Naive thymus-derived CD4-positive, alpha-beta T cell (primary cell): ENCODE data around the gene SMURF1. TPM values are rescaled to one million over a fixed set of nuclear protein-coding genes. Genes with fewer than 3 reads are reported as not detected.

Experiments used
- ATAC-seq: fragments of 150-1000 bp; cut with Tn5 transposase; 2 replicates; pipeline ENCODE4 v1.10.0; 2021; ENCODE audit warnings: mild to moderate bottlenecking, moderate library complexity
- CTCF ChIA-PET: fragments of 350-600 bp; sonication (Branson Sonifier 250); formaldehyde crosslinking; loops from one replicate; lab custom pipeline; 2021; ENCODE audit warnings: antibody characterized with exemption; lab: Charles Lee
- POLR2A ChIA-PET: fragments of 350-600 bp; sonication (Branson Sonifier 250); formaldehyde crosslinking; loops from one replicate; lab custom pipeline; 2021; ENCODE audit warnings: antibody characterized with exemption, inconsistent platforms; lab: Charles Lee
- DNase-seq, 9 donors: peaks; one replicate each; pipeline versions ENCODE4 v3.0.0 to v3.0.0-alpha.2; 2020 to 2022; ENCODE audit warnings: mixed read lengths in 1 of 9
- H3K27ac ChIP-seq: one replicate; pipeline ENCODE4 v1.7.0; 2013; ENCODE audit warnings: mild to moderate bottlenecking, low read depth, low read length, moderate library complexity
- H3K27me3 ChIP-seq, 2 donors: one replicate each; pipeline ENCODE4 v1.7.0; 2013; ENCODE audit warnings: low read length in 2 of 2, mild to moderate bottlenecking in 2 of 2, moderate library complexity in 2 of 2; ENCODE audit not compliant: control insufficient read depth in 2 of 2, insufficient read depth in 2 of 2
- H3K36me3 ChIP-seq, 3 experiments: 1 replicate in 2 of 3; 2 replicates in 1 of 3; pipeline ENCODE4 v1.7.0; 2013; ENCODE audit warnings: low read length in 3 of 3, mild to moderate bottlenecking in 3 of 3, moderate library complexity in 1 of 3; ENCODE audit not compliant: insufficient read depth in 3 of 3, control insufficient read depth in 2 of 3
- H3K4me1 ChIP-seq, 2 donors: one replicate each; pipeline ENCODE4 v1.7.0; 2013; ENCODE audit warnings: low read length in 2 of 2, mild to moderate bottlenecking in 2 of 2, moderate library complexity in 1 of 2; ENCODE audit not compliant: control insufficient read depth in 2 of 2, insufficient read depth in 2 of 2
- H3K4me3 ChIP-seq: 2 replicates; pipeline ENCODE4 v1.7.0; 2013; ENCODE audit warnings: mild to moderate bottlenecking, low read length
- H3K9me3 ChIP-seq, 3 experiments: 1 replicate in 2 of 3; 2 replicates in 1 of 3; pipeline ENCODE4 v1.7.0; 2013; ENCODE audit warnings: low read length in 3 of 3; ENCODE audit not compliant: control insufficient read depth in 2 of 3
- H3K27ac Mint-ChIP-seq, 9 donors: one replicate each; pipeline ENCODE4 v1.8.0; 2020 to 2022; ENCODE audit warnings: mixed read lengths in 9 of 9, mild to moderate bottlenecking in 8 of 9, moderate library complexity in 5 of 9, inconsistent platforms in 2 of 9
- H3K27me3 Mint-ChIP-seq, 5 donors: one replicate each; pipeline ENCODE4 v1.8.0; 2021 to 2022; ENCODE audit warnings: mixed read lengths in 5 of 5, mild to moderate bottlenecking in 1 of 5
- H3K36me3 Mint-ChIP-seq, 5 donors: one replicate each; pipeline ENCODE4 v1.8.0; 2020 to 2022; ENCODE audit warnings: mixed read lengths in 5 of 5, mild to moderate bottlenecking in 3 of 5, inconsistent platforms in 1 of 5
- H3K4me1 Mint-ChIP-seq, 7 donors: one replicate each; pipeline ENCODE4 v1.8.0; 2020 to 2022; ENCODE audit warnings: mixed read lengths in 7 of 7, mild to moderate bottlenecking in 3 of 7, inconsistent platforms in 1 of 7
- H3K4me3 Mint-ChIP-seq, 10 donors: one replicate each; pipeline ENCODE4 v1.8.0; 2020 to 2022; ENCODE audit warnings: mild to moderate bottlenecking in 10 of 10, mixed read lengths in 10 of 10, moderate library complexity in 6 of 10, inconsistent platforms in 2 of 10
- H3K9me3 Mint-ChIP-seq, 11 donors: one replicate each; pipeline ENCODE4 v1.8.0; 2020 to 2022; ENCODE audit warnings: mixed read lengths in 11 of 11, mild to moderate bottlenecking in 4 of 11, inconsistent platforms in 1 of 11, moderate library complexity in 1 of 11
- intact Hi-C, 2 donors: fragments of 100-400 bp; cut with micrococcal nuclease; formaldehyde crosslinking; loops; one replicate each; pipeline ENCODE4 v1.15.1; 2023
- polyA plus RNA-seq, 2 donors: library from polyadenylated mRNA; unstranded; fragments of 300-500 nt; fragmentation: Illumina TruSeq; gene quantifications; one replicate each; pipeline ENCODE4 v1.2.3, GENCODE V29; 2021
- total RNA-seq, 6 experiments: library from RNA in 5 of 6; stranded (reverse) in 5 of 6; gene quantifications; 1 replicate in 5 of 6; 2 replicates in 1 of 6; pipeline ENCODE4 v1.2.3 and lab custom pipeline; 2021 to 2026

Gene SMURF1
- total and polyA plus RNA-seq, 7 experiments from 2014 or later: 1.3 to 26.4 (median 20.4) TPM

DNA sequence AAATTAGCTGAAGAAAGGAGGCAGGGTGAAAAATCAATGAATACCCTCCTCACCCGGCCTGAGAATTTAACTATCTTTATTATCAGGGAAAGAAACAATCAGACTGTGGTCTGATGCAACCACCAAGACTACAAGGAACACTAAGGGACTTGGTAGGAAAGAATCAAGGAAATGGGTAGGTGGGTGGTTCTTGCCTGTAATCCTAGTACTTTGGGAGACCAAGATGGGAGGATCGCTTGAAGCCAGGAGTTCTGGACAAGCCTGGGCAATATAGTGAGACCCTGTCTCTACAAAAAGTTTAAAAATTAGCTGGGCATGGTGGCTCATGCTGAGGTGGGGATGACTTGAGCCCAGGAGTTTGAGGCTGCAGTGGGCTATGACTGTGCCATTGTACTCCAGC is 12.6 kb downstream of the SMURF1 start:
- no peaks in the 10 kb centered on the region for H3K9me3 ChIP-seq
- peaks cover 0 to 4% of the 10 kb centered on the region in 2 donors for H3K4me1 ChIP-seq
- Mint-ChIP-seq H3K4me3 (peak overlapping the region in 1 of 10 donors; percentile 23), H3K27me3 (no peaks in the 10 kb centered on the region), H3K9me3 (peaks cover 0 to 1% (median 0%) of the 10 kb centered on the region in 11 donors), H3K4me1 (peaks cover 23 to 87% (median 60%) of the 10 kb centered on the region in 7 donors), H3K36me3 (peaks cover 0 to 6% (median 0%) of the 10 kb centered on the region in 5 donors), H3K27ac (peak overlapping the region in 2 of 9 donors; percentile 3)
- H3K27me3 ChIP-seq: no peaks in the 10 kb centered on the region
- no peaks in the 10 kb centered on the region for H3K36me3 ChIP-seq
- H3K27ac ChIP-seq: no peak overlapping the region
- no peak for ATAC-seq
- CTCF ChIA-PET: no interaction called here
- intact Hi-C loops: no loop called here
- POLR2A ChIA-PET: interaction anchor here (1.3 kb wide), 1 partner anchor 13 kb away, joined by 4 read pairs; the partner anchor contains the start of gene SMURF1
- H3K4me3 ChIP-seq: no peak overlapping the region
- DNase-seq: no peak

GRCh38 chr7:99129536-99129935 is 14.4 kb downstream of the SMURF1 start:
- Mint-ChIP-seq H3K9me3 (peaks cover 0 to 1% (median 0%) of the 10 kb centered on the region in 11 donors), H3K27me3 (no peaks in the 10 kb centered on the region), H3K27ac (no peak overlapping the region), H3K4me3 (no peak overlapping the region), H3K36me3 (peaks cover 0 to 6% (median 2%) of the 10 kb centered on the region in 5 donors), H3K4me1 (peaks cover 26 to 85% (median 57%) of the 10 kb centered on the region in 7 donors)
- H3K27ac ChIP-seq: no peak overlapping the region
- H3K27me3 ChIP-seq: no peaks in the 10 kb centered on the region
- ChIA-PET POLR2A (interaction anchor here (0.8 kb wide), 1 partner anchor 186 kb away, joined by 3 read pairs; no protein-coding TSS in a partner anchor), CTCF (no interaction called here)
- intact Hi-C loops: no loop called here
- DNase-seq (no peak), ATAC-seq (no peak)
- H3K9me3 ChIP-seq: no peaks in the 10 kb centered on the region
- H3K4me1 ChIP-seq: peaks cover 0 to 8% of the 10 kb centered on the region in 2 donors
- no peak overlapping the region for H3K4me3 ChIP-seq
- H3K36me3 ChIP-seq: no peaks in the 10 kb centered on the region

GRCh38 chr7:99129001-99129400 is 14.9 kb downstream of the SMURF1 start:
- Histone ChIP-seq H3K27ac (no peak overlapping the region), H3K36me3 (no peaks in the 10 kb centered on the region), H3K4me3 (no peak overlapping the region), H3K9me3 (no peaks in the 10 kb centered on the region), H3K27me3 (no peaks in the 10 kb centered on the region), H3K4me1 (peaks cover 0 to 13% of the 10 kb centered on the region in 2 donors)
- peaks cover 28 to 85% (median 57%) of the 10 kb centered on the region in 7 donors for H3K4me1 Mint-ChIP-seq
- ChIA-PET POLR2A (no interaction called here), CTCF (no interaction called here)
- H3K4me3 Mint-ChIP-seq: no peak overlapping the region
- intact Hi-C loops: no loop called here
- no peaks in the 10 kb centered on the region for H3K27me3 Mint-ChIP-seq
- ATAC-seq (no peak), DNase-seq (no peak)
- H3K27ac Mint-ChIP-seq: no peak overlapping the region
- H3K36me3 Mint-ChIP-seq: peaks cover 0 to 6% (median 2%) of the 10 kb centered on the region in 5 donors
- H3K9me3 Mint-ChIP-seq: peaks cover 0 to 1% (median 0%) of the 10 kb centered on the region in 11 donors

DNA sequence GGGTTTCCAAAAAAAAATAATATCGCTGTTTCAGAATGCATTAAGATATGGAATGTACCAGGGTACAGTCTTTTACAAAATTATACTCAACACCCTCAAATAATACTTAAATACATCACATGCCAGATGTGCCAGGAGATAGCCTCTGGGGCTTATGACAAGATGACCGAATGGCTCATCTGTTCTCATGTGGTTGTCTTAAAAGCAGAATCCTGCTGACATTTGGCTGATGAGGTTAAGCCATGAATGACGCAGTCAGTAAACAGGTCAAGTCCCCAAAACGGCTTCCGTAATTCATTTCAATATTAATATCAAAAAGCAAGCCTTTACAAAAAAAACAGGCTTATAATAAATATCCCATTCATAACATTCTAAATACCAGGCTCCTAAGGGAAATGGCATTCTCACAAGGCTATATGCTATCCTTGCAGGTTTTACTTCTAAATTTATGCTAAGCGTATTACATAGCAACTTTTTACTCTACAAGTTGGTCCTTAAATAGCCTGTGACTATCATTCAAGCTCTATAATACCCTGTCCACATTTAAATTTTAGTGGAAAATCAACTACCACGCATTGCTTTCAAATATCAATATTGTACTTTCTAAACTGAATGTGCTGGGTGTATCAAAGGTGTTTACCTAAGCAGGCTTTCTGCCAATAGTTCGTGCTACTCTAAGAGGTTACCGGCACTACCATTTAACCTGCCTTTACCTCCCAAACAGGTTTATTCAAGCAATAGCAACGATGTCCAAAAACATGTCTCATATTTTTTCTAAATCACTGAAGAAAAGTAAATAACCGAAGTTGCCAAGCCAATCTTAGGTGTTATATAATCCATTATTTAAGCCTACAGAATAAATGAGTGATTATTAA is 15.6 kb downstream of the SMURF1 start:
- no peaks in the 10 kb centered on the region for H3K27me3 ChIP-seq

GRCh38 chr7:99127636-99128035 is 16.3 kb downstream of the SMURF1 start:
- no peaks in the 10 kb centered on the region for H3K27me3 Mint-ChIP-seq
- DNase-seq: no peak
- H3K36me3 Mint-ChIP-seq: peaks cover 0 to 6% (median 0%) of the 10 kb centered on the region in 5 donors
- no peaks in the 10 kb centered on the region for H3K27me3 ChIP-seq
- peaks cover 0 to 1% (median 0%) of the 10 kb centered on the region in 11 donors for H3K9me3 Mint-ChIP-seq
- no peaks in the 10 kb centered on the region for H3K36me3 ChIP-seq
- H3K27ac ChIP-seq: no peak overlapping the region
- H3K4me1 ChIP-seq: peaks cover 0 to 10% of the 10 kb centered on the region in 2 donors
- intact Hi-C loops: no loop called here
- H3K27ac Mint-ChIP-seq: no peak overlapping the region
- CTCF ChIA-PET: no interaction called here
- H3K9me3 ChIP-seq: no peaks in the 10 kb centered on the region
- H3K4me3 ChIP-seq: no peak overlapping the region
- POLR2A ChIA-PET: no interaction called here
- ATAC-seq: no peak
- peaks cover 27 to 78% (median 51%) of the 10 kb centered on the region in 7 donors for H3K4me1 Mint-ChIP-seq
- no peak overlapping the region for H3K4me3 Mint-ChIP-seq

More for the DNA sequence above, 15.6 kb downstream of the SMURF1 start:
- ChIA-PET CTCF (no interaction called here), POLR2A (no interaction called here)
- Histone ChIP-seq H3K36me3 (no peaks in the 10 kb centered on the region), H3K4me3 (no peak overlapping the region), H3K27ac (no peak overlapping the region), H3K9me3 (no peaks in the 10 kb centered on the region), H3K4me1 (peaks cover 0 to 13% of the 10 kb centered on the region in 2 donors)
- Mint-ChIP-seq H3K27ac (no peak overlapping the region), H3K36me3 (peaks cover 0 to 6% (median 0%) of the 10 kb centered on the region in 5 donors), H3K4me1 (peaks cover 31 to 85% (median 57%) of the 10 kb centered on the region in 7 donors), H3K9me3 (peaks cover 0 to 1% (median 0%) of the 10 kb centered on the region in 11 donors), H3K4me3 (no peak overlapping the region), H3K27me3 (no peaks in the 10 kb centered on the region)
- DNase-seq (no peak), ATAC-seq (no peak)
- intact Hi-C loops: no loop called here

DNA sequence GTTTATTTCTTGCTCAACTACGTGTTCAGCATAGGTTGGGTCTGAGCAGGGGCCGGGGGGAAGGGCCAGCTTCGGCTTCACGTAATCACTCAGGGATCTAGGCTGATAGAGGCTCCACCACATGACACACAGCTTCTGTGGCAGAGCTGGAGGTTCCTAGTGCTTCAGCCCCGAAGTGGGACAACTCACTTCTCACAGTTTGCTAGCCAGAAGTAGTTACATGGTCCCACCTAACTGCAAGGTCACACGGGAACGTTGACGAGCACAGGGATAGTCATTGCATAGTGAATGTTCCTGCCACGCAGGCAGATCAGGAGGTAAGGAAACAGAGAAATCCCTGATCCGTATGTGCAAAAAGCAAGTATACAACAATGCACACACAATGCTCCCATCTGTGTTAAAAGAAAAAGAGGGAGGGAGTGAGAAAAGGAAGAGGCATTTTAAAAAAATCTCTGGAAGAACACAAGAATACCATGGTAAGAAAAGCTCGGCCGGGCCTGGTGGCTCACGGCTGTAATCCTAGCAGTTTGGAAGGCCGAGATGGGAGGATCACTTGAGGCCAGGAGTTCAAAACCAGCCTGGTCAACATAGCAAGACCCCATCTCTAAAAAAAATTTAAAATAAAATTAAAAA is 16.9 kb downstream of the SMURF1 start:
- no peaks in the 10 kb centered on the region for H3K27me3 ChIP-seq
- peaks cover 0 to 10% of the 10 kb centered on the region in 2 donors for H3K4me1 ChIP-seq
- ATAC-seq: peak; percentile 53
- H3K4me1 Mint-ChIP-seq: peaks cover 23 to 72% (median 45%) of the 10 kb centered on the region in 7 donors
- H3K27ac Mint-ChIP-seq: peak overlapping the region in 1 of 9 donors; percentile 15
- H3K27me3 Mint-ChIP-seq: no peaks in the 10 kb centered on the region
- peaks cover 0 to 6% (median 0%) of the 10 kb centered on the region in 5 donors for H3K36me3 Mint-ChIP-seq
- H3K9me3 Mint-ChIP-seq: peaks cover 0 to 1% (median 0%) of the 10 kb centered on the region in 11 donors
- no peaks in the 10 kb centered on the region for H3K36me3 ChIP-seq
- no peaks in the 10 kb centered on the region for H3K9me3 ChIP-seq
- H3K4me3 ChIP-seq: no peak overlapping the region
- intact Hi-C loops: no loop called here
- no peak overlapping the region for H3K4me3 Mint-ChIP-seq
- no peak overlapping the region for H3K27ac ChIP-seq
- CTCF ChIA-PET: no interaction called here
- POLR2A ChIA-PET: no interaction called here
- DNase-seq: no peak
